ACHN (cell line): Measurements from ENCODE around the gene FSTL5.

Experiments used
- DNase-seq: peaks from one replicate; pipeline ENCODE4 v3.0.0-alpha.2; 2015
- in situ Hi-C: cut with HindIII; loops from 2 replicates; pipeline ENCODE4 v1.10.0; 2017; ENCODE audit warnings: low sequenced_read_pairs, low pct_ligation_motif_present, low pct_unique_long_range_greater_than_20kb

FSTL5 gene

DNA sequence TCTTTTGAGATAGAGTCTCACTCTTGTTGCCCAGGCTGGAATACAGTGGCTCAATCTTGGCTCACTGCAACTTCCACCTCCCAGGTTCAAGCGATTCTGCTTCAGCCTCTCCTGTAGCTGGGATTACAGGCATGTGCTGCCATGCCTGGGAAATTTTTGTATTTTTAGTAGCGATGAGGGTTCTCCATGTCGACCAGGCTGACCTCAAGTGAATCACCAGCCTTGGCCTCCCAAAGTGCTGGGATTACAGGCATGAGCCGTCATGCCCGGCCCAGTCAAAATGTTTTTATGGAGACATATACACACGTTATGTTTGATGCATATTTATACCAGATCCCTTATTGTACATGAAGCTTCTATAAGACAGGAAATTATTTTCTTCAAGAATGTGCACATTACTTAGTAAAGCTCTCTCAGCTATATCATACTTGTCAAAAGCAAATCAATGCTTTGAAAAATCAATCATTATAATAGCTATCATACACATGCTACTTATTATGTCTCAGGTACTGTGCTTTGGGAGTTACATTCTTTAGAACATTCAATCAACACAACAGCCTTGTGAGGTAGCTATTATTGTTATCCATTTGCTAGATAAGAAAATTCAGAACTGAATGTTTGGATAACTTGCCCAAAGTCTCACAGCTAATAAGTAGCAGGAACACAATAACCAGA is 269.2 kb downstream of the FSTL5 start:
- in situ Hi-C loops: no loop called here
- no peak for DNase-seq

DNA sequence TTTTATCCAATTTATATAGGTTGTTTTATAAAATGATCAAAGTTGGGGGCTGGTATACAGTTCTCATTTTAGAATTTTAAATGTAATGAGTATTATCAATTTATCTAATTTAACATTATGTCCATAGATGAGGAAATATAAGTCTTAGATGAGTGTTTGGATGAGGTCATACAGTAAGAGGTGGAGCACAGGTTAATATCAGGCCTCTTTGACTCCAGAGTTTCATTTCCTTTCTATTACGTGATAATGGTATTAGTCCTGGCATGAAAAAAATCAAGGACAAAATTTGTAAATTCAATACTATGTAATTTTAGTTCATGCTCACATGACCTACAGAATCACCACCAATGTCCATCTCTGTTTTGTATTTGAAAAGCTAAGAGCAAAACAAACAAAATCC is 269.8 kb downstream of the FSTL5 start:
- DNase-seq: no peak
- in situ Hi-C loops: no loop called here

DNA sequence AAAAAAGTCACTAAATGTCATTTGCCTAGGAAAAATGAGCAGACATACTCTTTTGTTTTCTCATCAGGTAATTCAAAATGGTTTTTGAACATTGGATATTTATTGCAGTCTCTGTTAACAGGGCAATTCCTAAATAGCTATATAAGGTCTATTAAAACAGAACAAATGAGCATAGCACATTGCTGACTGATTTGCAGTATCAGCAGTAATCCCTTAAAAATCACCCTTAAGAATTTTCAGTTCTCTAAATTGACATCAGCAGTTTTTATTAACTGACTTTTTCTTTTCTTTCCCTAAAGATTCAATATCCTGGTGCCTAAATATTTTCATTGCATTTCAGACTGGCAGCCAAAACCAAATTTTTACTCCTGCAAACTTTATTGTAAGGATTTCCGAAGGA is 270.2 kb downstream of the FSTL5 start:
- in situ Hi-C loops: no loop called here
- DNase-seq: no peak

DNA sequence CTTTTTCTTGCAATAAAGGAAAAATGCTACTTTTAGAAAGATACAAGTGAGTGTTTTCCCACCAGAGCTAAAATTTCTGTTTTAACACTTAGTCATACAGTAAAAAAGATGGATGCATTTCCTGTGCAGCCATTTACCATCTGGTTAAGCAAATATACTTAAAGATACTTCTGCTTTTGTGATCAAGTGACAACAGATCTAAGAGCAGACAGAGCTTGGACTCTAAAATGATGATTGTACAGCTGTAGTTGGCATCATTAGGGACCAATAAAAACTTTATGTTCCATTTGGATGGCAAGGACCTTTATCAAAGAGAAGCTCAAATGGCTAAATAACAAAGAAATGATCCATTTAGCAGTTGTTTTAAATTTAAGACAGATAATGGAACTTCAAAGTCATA is 270.8 kb downstream of the FSTL5 start:
- in situ Hi-C loops: no loop called here
- no peak for DNase-seq

DNA sequence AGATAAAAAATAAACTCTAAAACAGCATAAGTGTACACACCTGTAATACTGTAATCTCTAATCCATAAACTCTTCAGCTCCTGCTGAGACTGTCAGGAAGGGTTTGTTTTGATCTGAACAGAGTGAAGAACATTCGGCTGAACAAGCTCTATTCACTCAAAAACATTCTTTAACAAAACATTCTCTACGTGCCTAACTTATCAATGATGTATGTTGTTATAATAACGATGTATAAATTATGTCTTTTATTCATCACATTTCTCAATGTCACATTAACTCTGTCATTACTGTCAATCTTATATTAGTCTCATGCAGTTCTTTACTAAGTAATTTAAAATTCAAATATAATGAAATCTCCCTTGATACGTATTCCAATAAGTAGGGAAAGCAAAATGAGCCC is 280.6 kb downstream of the FSTL5 start:
- DNase-seq: no peak
- in situ Hi-C loops: no loop called here

DNA sequence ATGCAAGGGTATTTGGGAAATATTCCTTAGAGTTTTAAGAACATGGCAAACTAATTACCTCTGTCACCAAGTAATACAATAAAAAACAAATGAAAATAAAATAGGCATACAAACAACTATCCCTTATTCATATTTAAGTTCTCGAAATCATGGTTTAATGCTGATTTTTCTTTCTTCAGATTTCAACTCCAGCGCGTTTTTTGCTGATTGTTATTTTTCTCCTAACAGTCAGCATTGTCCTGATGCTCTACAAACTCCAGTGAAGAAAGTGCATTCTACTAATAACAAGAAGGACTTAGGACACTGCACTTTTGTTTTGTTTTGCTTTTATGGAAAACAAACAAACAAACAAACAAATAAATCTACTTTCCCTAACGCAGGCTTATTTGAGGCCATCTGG is 282.4 kb downstream of the FSTL5 start:
- no peak for DNase-seq
- in situ Hi-C loops: no loop called here

DNA sequence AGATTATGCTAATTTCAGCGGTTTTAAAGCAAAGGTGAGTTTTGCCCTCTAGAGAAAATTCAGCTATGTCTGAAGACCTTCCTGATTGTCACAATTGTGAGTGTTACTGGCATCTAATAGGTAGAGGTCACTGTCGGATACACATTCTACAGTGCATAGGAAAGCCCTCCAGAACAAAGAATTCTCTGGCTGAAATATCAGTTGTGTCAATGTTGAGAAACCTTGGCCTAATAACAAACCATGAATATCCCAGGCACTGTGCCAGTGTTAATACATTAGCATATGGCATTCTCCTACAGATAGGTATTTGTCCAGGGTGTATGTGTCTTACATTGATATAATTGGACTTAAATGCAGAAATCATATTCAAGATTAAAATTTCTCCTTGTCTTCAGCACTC is 294.3 kb downstream of the FSTL5 start:
- in situ Hi-C loops: no loop called here
- no peak for DNase-seq

DNA sequence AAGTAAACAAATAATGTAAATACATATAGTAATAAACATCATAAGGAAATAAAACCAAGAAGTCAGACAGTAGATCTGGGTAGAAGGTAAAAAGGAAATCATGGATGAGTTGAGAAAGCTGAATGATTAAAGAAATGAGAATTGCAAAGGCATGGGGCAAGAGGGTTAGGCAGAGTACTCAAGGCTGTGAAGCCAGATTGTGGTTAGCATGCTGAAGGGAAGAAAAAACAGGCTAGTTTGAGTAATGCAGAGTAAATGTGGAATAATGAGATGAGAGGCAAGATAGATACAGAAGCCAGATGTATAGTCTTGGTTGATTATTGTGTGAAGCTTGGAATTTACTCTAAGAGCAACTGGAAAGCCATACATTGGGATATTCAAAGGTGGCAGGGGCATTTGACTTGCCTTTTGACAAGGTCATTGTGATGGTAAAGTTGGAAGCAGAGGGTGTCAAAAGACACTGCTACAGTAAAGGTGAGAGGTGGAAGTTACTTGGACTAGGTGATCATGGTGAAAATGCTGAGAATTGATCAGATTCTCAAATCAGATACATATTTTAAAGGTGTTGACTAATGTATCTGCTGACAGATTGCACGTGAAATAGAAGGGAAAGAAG is 307.0 kb downstream of the FSTL5 start:
- DNase-seq: no peak
- in situ Hi-C loops: no loop called here

DNA sequence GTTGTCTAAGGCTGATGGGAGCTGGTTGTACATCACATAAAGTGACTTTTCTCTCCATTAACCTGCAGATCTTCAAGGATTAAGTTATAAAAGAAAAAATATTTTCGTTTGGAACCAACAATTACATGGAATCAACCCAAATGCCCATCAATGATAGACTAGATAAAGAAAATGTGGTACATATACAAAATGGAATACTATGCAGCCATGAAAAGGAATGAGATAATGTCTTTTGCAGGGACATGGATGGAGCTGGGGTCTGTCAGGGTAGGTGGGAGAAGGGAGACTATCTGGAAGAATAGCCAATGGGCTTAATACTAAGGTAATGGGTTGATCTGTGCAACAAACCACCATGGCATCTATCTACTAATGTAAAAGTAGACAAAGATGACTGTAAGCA is 313.2 kb downstream of the FSTL5 start:
- no peak for DNase-seq
- in situ Hi-C loops: no loop called here

DNA sequence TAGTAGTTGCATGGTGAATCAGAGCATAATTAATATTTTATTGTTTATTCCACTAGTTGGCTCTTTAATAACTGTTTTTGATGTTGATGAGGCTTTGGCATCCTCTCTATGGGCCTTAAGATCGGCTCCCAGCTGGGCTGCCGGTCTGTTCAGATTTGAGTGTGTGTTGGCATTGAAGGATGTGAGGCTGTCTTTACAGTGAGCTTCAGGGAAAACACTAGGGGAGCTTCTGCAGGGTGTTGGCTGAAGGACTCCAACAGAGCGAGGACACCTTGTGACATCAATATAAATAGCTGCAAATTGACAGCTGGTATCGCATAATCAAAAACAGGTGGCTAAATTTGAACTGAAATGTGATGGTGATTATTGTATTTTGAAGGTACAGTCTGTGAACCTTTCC is 322.0 kb downstream of the FSTL5 start:
- in situ Hi-C loops: no loop called here

DNA sequence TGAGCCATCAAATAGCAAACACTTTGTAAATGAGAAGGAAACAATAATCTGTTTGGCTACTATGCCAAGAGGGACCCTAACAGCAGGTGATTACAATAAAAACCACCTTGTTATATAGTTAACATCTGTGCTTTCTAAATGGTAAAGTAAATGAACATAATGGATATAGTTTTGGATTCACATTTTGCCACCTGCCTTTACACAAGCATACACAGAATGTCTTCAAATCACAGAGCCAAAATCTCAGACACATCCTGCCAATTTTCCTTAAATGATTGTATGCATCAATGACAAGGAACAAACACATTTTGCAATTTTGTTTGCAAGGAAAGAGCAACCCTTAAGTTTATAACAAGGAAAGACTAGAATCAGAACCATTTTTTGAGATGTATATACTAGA is 334.2 kb downstream of the FSTL5 start:
- DNase-seq: no peak
- in situ Hi-C loops: no loop called here

More for the DNA sequence above, 322.0 kb downstream of the FSTL5 start:
- DNase-seq: no peak

DNA sequence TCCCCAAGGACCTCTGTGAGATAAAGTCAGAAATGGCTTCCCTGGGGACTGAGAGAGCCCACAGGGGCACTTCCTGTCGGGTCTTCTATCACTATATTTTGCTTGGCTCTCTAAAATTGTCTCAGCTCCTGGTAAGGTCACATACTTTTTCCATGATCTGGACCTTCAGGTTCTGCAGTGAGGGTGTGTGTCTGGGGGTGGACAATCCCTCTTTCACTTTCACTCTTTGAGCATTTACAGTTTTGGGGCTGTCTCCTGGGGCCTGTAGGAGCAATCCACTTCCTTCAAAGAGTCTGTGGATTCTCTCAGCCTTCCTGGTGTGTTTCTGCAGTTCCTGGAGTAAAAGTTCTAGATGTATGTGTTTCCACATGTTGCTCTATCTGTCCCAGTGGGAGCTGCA is 335.7 kb downstream of the FSTL5 start:
- DNase-seq: peak; percentile 10
- in situ Hi-C loops: no loop called here

DNA sequence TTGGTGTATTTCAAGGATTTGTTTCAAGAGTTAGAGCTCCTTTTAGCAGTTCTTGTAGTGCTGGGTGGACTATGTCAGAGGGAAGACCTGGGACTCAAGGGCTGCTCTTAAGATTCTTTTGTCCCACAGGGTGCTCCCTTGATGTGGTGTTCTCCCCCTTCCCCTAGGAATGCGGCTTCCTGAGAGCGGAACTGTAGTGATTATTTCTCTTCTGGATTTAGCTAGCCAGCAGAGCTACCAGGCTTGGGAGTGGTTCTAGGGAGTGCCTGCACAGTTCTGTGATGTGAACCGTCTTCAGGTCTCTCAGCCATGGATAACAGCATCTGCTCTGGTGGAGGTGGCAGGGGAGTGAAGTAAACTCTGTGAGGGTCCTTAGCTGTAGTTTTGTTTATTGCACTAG is 336.8 kb downstream of the FSTL5 start:
- DNase-seq: no peak
- in situ Hi-C loops: no loop called here

DNA sequence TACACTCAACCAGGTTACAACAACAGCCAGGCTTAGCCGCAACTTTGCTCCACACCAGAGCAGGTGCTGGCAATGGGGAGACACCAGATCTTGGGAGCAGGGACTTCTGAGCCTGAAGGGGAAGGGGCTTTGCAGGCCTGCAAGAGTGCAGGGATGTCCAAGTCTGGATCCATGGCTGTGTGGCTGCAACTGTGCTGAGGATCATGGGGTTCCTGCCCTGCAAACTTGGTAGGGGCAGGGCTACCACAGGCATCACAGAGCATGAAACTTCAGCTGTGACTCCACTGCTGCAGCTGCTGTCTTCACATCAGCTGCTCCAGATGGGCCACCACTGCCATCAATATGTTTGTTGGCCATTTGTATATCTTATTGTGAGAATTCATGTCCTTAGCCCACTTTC is 340.4 kb downstream of the FSTL5 start:
- no peak for DNase-seq
- in situ Hi-C loops: no loop called here

DNA sequence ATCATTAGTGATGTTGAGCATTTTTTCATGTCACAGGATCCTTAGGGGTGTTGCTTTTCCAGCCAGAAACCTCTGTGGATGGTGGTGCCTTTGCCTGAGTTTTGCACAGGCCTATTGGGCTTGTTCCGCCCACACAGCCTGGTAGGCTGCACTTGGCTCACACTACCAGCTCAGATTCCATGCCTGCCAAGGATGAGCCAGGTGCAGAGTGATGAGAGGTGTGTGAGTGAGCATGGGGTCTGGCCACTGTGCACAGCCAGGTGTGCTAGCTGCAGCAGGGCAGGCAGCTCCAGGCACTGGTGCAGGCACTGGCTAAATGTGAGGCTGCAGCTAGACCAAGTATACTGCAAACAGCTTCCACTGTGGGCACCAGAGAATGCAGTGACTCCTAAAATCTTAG is 341.6 kb downstream of the FSTL5 start:
- in situ Hi-C loops: no loop called here
- no peak for DNase-seq

DNA sequence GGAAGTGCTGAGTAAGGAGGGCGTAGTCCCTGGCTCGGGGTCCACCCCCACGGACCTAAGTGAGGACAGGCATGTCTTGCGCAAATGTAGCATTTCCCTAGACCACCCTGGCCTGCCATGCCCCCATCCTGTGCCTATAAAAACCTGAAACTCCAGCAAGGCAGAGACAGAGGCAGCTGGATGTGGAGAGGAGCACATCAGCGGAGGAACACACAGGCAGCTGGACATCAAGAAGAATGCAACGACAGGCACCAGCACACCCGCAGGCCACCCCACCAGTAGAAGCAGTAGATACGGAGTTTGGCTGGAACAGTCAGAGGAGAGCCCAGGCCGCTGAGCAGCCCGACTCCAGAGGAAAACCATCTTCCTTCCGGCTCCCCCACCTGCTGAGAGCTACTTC is 345.9 kb downstream of the FSTL5 start:
- in situ Hi-C loops: no loop called here
- no peak for DNase-seq

DNA sequence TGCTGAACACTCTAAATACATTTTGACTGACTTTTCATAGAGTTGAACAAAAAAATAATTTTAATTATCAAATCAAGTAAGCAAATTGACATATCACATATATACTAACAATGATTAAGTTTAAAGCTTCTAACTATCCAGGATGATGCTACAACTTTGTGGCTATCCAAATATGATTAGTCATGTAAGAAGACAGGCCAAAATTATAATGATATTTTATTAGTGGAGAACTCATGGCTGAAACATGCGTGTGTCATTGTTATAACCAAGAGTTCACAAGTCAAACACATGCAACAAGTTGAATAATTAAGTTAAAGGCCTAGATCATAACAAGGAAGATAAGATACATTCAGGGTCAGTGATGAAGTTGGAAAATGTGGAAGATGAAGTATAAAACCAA is 346.8 kb downstream of the FSTL5 start:
- in situ Hi-C loops: no loop called here
- no peak for DNase-seq

DNA sequence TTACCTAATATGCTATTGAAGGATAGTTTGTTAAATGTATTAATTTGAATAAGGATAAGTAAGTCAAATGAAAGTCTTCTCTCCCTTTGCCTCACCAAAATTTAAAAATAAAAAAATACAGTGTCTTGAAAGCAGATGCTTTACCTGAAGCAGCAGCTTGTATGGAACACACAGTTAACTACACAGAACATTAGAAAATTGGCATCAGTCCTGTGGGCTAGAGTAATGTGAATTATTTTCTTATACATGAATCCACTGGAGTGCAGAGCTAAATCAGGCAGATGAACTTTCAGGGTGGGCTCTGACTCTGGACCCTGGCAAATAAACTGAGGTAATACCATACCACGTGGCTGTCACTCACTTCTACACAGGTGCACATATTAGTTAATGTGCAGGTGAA is 348.0 kb downstream of the FSTL5 start:
- DNase-seq: no peak
- in situ Hi-C loops: no loop called here

DNA sequence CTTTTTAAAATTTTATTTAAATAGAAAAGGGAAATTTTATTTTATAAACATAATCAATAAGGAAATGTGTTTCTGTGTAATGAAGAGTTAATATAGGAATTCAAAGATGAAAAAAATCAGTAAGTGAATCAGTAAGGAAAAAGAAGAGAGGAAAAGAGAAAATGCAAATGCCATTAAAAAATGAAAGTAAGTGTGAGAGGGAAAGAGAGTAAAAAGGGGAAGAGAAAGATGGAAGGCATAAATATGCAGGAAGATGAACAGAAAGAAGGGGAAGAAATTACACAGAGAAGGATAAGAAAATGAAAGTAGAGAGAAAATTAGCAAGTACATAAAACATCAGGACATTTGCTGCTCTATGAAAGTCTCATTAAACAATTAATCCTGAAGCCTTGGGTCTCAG is 349.9 kb downstream of the FSTL5 start:
- peak; percentile 1 for DNase-seq
- in situ Hi-C loops: no loop called here

DNA sequence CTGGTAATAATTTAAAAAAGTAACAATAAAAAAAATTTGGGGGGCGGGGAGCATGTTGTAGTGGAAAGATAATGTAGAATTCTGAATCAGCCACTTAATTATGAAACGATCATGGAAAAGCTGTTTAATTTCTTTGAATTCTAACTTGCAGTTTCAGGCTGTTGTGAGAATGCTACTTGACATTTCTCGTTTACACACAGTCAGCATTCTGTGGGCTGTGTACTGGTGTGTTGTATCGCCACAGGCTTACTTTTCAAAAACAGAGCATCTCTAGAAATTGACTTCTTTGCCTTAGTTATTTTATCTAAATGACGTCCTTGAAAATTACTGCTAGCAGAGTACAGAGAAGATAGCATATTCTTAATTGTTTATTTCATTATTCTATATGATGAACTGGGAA is 350.4 kb downstream of the FSTL5 start:
- DNase-seq: no peak
- in situ Hi-C loops: no loop called here

DNA sequence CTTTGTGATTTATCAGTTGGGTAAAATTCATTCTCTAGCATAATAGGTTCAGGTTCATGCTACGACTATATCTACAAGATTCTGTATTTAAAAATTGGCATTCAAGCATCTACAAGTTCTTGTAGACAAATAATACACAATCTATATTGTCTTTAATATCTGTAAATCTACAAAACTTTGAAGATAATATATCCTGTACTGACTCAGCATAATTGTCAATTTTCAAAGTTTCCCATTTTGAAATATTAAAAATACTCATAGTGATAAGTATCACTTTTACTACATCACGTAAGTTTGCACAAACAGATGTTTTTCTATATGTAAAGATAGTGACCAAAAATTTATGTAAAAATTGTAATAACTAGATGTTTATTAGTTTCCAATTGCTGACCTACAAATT is 360.6 kb downstream of the FSTL5 start:
- DNase-seq: no peak
- in situ Hi-C loops: no loop called here
